ENCODE measurements around the gene TLL2. TPM values are rescaled to one million over a fixed set of nuclear protein-coding genes. Genes with fewer than 3 reads are reported as not detected.

TLL2 gene
- total and polyA plus RNA-seq, 4 donors = 0.07 to 0.23 (median 0.10) TPM

DNA sequence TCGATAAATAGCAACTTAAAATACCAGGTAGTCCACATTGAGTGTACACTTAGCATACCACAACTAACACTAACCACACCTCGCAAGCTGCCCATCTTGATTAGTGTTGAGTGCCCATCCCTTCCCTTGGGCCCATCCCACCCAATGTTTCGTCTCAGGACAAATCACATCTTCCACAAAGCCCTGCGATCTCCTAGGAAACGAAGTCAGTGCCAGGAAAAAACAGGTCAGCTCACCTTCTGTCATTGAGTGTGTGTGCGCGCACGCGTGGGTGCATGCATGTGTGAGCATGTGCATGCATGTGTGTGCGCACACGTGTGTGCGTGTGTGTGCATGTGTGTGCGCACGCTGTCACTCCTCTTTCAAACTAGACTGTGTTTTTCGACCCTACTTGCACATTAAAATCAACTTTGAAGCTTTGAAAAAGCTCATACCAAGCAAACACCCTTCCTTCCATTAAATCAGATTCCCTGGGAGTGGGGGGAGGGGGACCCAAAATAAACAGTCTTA, 106.1 kb downstream of the TLL2 start:
- no peaks in the 10 kb centered on the region for H3K4me1 ChIP-seq (ENCODE audit: control insufficient read depth in 5 of 5, insufficient read depth in 5 of 5, low read length in 5 of 5)
- DNase-seq (no peak), ATAC-seq (ENCODE audit: insufficient read depth, low FRiP score) (no peak)
- no peak overlapping the region for H3K27ac ChIP-seq (ENCODE audit: low read depth in 1 of 2, low read length in 1 of 2)
- no peak overlapping the region for H3K9ac ChIP-seq (ENCODE audit: insufficient read depth in 1 of 2, low read length in 2 of 2)
- 84 to 88% methylated on average over 15 of the region's 15 CpGs for WGBS, 2 donors
- H3K36me3 ChIP-seq (ENCODE audit: control insufficient read depth in 4 of 4, insufficient read depth in 4 of 4, low read length in 4 of 4) = no peaks in the 10 kb centered on the region
- peaks cover 0 to 14% (median 4%) of the 10 kb centered on the region in 3 donors for H3K27me3 ChIP-seq (ENCODE audit: control insufficient read depth in 3 of 3, insufficient read depth in 3 of 3, low read length in 2 of 3)
- H3K4me3 ChIP-seq = no peak overlapping the region
- TF ChIP-seq, protein P1, sequence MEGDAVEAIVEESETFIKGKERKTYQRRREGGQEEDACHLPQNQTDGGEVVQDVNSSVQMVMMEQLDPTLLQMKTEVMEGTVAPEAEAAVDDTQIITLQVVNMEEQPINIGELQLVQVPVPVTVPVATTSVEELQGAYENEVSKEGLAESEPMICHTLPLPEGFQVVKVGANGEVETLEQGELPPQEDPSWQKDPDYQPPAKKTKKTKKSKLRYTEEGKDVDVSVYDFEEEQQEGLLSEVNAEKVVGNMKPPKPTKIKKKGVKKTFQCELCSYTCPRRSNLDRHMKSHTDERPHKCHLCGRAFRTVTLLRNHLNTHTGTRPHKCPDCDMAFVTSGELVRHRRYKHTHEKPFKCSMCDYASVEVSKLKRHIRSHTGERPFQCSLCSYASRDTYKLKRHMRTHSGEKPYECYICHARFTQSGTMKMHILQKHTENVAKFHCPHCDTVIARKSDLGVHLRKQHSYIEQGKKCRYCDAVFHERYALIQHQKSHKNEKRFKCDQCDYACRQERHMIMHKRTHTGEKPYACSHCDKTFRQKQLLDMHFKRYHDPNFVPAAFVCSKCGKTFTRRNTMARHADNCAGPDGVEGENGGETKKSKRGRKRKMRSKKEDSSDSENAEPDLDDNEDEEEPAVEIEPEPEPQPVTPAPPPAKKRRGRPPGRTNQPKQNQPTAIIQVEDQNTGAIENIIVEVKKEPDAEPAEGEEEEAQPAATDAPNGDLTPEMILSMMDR (IDR thresholded peaks at IDR 0.05; ENCODE audit: control extremely low read depth, extremely low read depth) = no peak
- H3K9me3 ChIP-seq (ENCODE audit: control insufficient read depth in 4 of 4, insufficient read depth in 3 of 4, low read length in 3 of 4) = no peaks in the 10 kb centered on the region

DNA sequence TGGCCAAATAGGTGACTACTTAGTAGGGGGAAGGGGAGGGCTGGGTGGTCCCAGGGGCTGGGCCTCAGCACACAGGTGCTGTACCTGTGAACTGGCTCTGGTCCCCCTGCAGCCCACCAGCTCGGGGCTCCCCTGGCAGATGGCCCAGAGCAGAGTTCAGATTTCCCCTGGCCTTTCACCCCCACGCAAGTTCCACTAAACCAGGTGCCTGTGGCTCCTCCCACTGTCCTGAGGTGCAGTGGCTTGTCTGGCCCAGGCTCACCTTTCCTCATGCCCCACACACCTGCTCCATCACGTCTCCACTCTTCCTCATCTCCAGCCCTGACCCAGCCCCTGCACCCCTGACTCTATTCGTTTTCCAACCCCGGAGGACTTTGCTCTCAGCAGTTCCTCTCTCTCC, 107.6 kb downstream of the TLL2 start:
- DNase-seq = no peak

DNA sequence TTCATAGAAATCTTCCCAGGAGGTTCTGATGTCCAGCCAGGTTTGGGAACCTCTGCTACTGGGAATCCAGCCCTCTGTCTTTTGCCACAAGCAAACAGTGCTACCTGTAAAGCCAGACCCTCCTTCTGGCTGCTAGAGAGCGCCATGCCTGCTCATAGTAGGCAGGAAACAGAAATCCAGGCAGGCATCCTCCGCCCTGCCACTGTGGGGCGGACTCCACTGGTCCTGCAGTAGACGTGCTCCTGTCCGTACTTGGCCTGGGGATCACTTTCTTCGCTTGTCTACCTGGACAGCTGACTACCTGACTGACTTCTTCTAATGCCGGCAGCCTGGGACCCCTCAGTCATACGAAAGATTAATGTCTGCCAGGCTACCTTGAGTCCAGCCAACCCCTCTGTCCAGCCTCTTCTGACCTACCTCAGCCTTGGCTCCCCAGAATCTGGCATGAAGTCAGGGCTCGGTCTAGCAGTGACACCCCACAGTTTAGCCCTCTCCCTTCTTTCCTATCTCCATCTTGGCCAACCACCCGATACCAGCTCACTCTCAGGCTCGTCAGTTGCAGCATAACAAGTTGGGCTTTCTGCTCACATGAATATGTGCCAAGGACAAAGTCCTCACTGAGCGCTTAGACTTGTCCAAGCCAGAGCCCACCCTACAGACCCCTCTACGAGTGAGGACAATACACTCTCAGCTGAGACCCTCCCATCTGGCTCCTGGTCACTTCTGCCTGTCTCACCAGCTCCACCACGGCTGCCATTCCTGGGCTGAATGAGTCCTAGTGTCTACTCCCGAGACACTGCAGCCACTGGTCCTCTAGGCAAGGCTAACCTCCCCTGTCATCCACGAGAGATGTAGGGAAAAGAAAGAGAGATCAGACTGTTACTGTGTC, 111.1 kb downstream of the TLL2 start:
- H3K4me3 ChIP-seq = no peak overlapping the region
- peaks cover 0 to 4% (median 0%) of the 10 kb centered on the region in 5 donors for H3K4me1 ChIP-seq (ENCODE audit: control insufficient read depth in 5 of 5, insufficient read depth in 5 of 5, low read length in 5 of 5)
- peaks cover 0 to 43% (median 3%) of the 10 kb centered on the region in 3 donors for H3K27me3 ChIP-seq (ENCODE audit: control insufficient read depth in 3 of 3, insufficient read depth in 3 of 3, low read length in 2 of 3)
- no peaks in the 10 kb centered on the region for H3K36me3 ChIP-seq (ENCODE audit: control insufficient read depth in 4 of 4, insufficient read depth in 4 of 4, low read length in 4 of 4)
- WGBS, 2 donors = 77 to 82% methylated on average over 16 of the region's 16 CpGs
- no peak overlapping the region for H3K9ac ChIP-seq (ENCODE audit: insufficient read depth in 1 of 2, low read length in 2 of 2)
- ATAC-seq (ENCODE audit: insufficient read depth, low FRiP score) = no peak
- no peaks in the 10 kb centered on the region for H3K9me3 ChIP-seq (ENCODE audit: control insufficient read depth in 4 of 4, insufficient read depth in 3 of 4, low read length in 3 of 4)
- TF ChIP-seq, protein P1 (IDR thresholded peaks at IDR 0.05; ENCODE audit: control extremely low read depth, extremely low read depth) = no peak
- DNase-seq = no peak
- H3K27ac ChIP-seq (ENCODE audit: low read depth in 1 of 2, low read length in 1 of 2) = no peak overlapping the region

More for the DNA sequence above, 107.6 kb downstream of the TLL2 start:
- Histone ChIP-seq H3K4me1 (ENCODE audit: control insufficient read depth in 5 of 5, insufficient read depth in 5 of 5, low read length in 5 of 5) (peaks cover 0 to 1% (median 0%) of the 10 kb centered on the region in 5 donors), H3K4me3 (no peak overlapping the region), H3K27me3 (ENCODE audit: control insufficient read depth in 3 of 3, insufficient read depth in 3 of 3, low read length in 2 of 3) (peaks cover 0 to 28% (median 4%) of the 10 kb centered on the region in 3 donors), H3K9ac (ENCODE audit: insufficient read depth in 1 of 2, low read length in 2 of 2) (no peak overlapping the region), H3K27ac (ENCODE audit: low read depth in 1 of 2, low read length in 1 of 2) (no peak overlapping the region), H3K9me3 (ENCODE audit: control insufficient read depth in 4 of 4, insufficient read depth in 3 of 4, low read length in 3 of 4) (no peaks in the 10 kb centered on the region), H3K36me3 (ENCODE audit: control insufficient read depth in 4 of 4, insufficient read depth in 4 of 4, low read length in 4 of 4) (no peaks in the 10 kb centered on the region)
- 66 to 82% methylated on average over 5 of the region's 5 CpGs for WGBS, 2 donors
- no peak for ATAC-seq (ENCODE audit: insufficient read depth, low FRiP score)
- TF ChIP-seq, protein P1 (IDR thresholded peaks at IDR 0.05; ENCODE audit: control extremely low read depth, extremely low read depth) = no peak

Measured in lung (tissue), 12 donors.